ENCODE measurements around the gene CEP72.
"Not testable (repeated sequence)": the region's sequence is repeated elsewhere in the genome, so short reads cannot be mapped to it uniquely, and the experiment has no call there.

CEP72 gene

DNA sequence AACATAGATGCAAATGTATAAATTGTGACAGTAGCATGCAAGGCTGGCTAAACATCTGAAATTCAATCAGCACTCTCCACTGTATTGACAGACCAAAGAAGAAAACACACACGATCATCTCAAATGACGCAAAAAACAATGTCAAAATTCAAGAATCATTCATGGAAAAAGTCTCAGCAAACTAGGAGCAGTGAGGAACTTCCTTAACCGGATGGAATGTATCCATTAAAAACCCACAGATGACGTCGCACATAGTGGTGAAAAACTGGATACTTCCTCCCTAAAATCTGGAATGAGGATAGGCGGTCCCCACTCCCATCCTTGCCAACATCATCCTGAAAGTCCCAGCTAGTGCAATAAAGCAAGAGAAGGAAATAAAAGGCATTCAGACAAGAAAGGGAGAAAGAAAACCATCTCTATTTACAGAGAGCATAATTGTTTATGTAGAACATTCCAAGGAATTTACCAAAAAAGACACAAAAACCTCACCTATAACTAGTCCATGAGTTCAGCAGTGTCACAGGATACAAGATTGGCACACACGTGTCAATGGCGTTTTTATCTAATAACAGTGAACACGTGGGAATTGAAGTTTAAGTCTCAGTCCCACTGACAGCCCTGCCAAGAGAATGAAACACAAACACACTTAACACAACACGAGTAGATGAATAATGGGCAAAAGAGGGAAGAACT, 14.1 kb upstream of the CEP72 start:
- no peak for DNase-seq (ENCODE audit: low read depth in 4 of 4, low spot score in 1 of 4)

DNA sequence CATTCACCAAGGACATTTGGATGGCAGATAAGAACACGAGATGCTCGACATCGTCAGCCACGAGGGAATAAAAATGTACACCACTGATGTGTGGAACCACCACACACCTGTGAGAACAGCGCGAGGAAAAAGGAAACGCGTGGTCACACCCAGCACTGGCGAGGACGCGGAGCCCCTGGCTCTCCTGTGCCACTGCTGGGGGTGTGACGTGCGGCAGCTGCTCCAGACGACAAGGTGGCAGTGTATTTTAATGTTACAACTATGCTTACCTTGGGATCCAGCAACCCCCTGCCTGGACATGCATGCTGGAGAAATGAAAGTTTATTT, 13.6 kb upstream of the CEP72 start:
- no peak for DNase-seq (ENCODE audit: low read depth in 4 of 4, low spot score in 1 of 4)

GRCh38 chr5:600886-601541, 11.1 kb upstream of the CEP72 start:
- DNase-seq (ENCODE audit: low read depth in 4 of 4, low spot score in 1 of 4), result no peak

DNA sequence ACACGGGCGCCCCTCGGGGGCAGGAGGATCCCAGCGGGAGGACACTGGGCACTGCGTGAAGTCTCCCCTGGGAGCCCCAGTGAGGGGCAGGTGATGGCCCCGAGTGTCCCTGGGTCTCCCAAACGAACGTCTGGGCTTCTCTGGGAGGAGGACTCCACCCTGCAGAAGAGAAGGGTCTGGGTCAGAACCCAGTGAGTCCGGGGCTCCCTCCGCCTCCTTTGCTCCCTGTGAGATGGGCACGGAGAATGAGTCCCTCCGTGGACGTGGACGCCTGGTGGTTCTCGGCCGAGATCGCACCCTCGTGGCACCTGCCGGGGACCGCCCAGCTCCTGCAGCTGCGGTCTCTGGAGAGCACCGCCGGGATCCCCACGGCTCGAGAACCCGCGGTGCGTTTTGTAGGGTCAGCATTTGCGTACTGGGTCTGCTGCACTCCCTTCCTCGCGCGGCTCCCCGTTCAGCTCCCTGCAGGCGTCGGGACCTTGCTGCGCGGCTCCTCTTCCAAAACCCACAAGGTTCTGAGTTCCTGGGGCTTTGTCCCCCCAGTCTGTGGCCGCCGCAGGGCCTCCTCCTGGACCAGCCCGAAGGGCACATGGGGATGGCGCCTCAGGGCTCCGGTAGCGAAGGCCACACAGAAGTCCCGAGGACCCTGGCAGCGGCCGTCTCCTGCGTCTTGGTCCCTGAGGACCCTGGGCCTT, 10.2 kb upstream of the CEP72 start:
- DNase-seq (ENCODE audit: low read depth in 4 of 4, low spot score in 1 of 4), result no peak

DNA sequence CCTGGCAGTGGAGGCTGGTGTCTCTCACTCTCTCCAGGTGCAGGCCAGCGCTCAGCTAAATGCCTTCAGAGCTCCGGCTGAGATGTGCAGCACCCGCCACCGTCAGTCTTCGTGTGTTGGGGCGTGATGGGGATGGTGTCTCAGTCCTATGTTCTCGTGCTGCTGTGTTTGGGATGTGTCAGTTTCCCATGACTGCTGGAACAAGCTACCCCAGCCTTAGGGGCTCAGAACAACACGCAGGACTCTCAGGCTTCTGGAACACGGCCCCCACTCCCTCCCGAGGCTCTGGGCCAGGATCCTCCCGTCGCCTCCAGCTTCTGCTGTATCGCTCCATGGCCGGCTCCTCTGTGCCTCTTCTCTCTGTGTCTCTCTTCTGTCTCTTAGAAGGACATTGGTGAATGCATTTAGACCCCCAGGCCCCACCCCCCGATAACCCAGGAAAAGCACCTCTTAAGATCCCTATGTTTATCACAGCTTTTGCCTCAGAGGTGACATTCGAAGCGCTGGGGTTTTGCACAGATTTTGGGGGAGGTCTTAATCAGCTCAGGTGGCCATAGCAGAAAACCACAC, 9.6 kb upstream of the CEP72 start:
- DNase-seq (ENCODE audit: low read depth in 4 of 4, low spot score in 1 of 4), result no peak

- no peak for DNase-seq (ENCODE audit: low read depth in 4 of 4, low spot score in 1 of 4)
Observed at GRCh38 chr5:603081-603998, 8.8 kb upstream of the CEP72 start.

DNA sequence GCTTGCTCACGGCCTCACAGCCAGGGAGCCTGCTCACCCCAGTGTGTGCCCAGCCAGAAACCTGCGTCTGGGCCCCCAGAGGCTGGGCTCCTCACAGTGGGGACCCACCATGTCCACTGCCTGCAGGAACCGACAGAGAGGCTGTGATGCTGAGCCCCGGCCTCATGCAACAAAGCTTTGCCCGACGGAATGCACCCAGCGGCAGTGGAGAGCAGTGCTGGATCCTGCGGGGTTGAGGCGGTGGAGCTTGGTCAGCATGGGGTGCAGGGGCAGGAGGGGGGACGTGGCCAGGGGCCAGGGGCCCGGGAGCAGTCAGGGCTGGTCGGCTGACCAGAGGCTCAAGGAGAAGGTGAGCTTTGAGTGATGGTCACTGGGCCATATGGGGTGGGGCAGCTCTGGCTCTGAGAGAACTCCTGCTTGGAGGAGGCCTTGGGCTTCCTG, 7.7 kb upstream of the CEP72 start:
- no peak for DNase-seq (ENCODE audit: low read depth in 4 of 4, low spot score in 1 of 4)

GRCh38 chr5:605090-605489, 7.0 kb upstream of the CEP72 start:
- not testable (repeated sequence) for DNase-seq (ENCODE audit: low read depth in 4 of 4, low spot score in 1 of 4)

- DNase-seq (ENCODE audit: low read depth in 4 of 4, low spot score in 1 of 4), result no peak
Observed at GRCh38 chr5:606061-606460, 6.1 kb upstream of the CEP72 start.

DNA sequence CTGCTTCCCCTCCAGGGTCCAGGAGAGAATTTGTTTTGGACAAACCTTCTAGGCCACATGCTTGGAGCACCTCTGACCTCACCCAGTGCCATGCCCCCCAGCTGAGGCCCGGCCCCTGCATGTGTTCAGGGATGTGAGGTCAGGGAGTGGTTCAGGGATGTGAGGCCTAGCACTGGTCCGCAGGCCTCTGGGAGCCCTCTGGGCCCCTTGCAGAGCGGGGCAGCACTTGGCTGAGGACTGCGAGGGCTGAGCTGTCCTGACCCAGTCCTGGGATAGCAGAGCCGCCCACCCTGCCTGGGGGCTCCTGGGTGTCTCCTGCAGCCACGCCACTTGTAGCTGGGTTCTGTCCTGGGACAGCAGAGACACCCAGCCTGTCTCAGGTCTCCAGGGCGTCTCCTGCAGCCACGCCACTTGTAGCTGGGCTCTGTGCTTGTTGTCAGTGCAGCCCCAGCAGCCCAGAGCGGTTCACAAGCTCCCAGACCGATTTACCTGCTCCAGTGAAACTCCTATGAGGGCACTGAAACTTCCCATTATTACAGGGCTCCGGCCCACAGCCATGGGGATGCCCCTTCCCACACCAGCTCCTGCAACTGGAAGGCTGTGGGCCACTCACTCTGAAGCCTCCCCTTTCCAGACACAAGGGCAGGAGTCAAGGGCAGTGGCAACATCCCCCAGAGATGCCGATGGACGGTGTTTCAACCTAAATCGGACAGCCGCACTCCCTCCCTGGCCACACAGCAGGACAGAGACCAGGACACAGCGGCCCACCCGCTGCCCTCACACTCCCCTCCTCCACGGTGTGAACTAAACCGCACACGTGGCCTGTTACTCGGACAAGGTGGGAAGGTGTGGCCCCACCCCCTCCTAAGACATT, 5.4 kb upstream of the CEP72 start:
- no peak for DNase-seq (ENCODE audit: low read depth in 4 of 4, low spot score in 1 of 4)

DNA sequence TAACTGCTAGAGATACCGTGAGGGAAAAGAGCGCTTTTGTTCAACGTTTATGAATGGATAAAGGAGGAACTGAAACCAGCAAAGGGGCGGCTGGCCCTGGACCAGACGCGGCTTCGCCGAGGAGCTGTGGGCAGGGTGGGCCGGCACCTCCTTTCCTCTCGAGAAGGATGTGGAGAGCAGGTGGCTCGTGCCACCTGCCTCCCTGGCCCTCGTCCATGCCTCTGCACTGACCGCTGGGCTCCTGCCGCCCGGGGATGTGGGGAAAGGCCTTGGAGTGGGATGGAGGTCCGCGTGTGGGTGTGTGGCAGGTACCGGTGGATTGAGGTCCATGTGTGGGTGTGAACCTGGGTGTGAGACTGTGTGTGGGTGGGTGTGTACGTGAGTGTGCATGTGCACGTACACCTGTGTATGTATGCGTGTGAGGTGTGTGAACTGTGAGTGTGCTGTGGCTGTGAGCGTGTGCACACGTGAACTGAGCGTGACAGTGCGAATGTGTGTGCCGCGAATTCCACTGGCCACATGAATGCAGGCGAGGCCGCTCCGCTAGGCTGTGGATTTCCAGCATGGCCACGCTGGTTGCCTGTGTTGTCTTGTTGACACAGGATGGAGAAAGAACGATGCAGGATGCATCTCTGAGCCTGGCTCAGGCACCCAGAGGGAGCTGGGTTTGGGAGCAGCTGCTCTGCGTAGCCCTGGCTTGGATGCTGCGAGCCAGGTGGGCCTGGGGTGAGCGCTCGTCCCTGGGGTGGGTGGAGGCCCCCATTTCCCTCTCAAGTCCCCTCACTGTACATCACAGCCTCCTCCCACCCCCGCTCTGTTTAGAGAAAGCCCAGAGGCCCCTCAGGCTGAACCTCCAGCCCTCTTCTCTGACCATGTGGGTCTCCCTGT, 4.4 kb upstream of the CEP72 start:
- no peak for DNase-seq (ENCODE audit: low read depth in 4 of 4, low spot score in 1 of 4)

- DNase-seq (ENCODE audit: low read depth in 4 of 4, low spot score in 1 of 4), result no peak
Observed at GRCh38 chr5:608429-609370, 3.4 kb upstream of the CEP72 start.

- DNase-seq (ENCODE audit: low read depth in 4 of 4, low spot score in 1 of 4), result no peak
Observed at GRCh38 chr5:609506-609905, 2.6 kb upstream of the CEP72 start.

DNA sequence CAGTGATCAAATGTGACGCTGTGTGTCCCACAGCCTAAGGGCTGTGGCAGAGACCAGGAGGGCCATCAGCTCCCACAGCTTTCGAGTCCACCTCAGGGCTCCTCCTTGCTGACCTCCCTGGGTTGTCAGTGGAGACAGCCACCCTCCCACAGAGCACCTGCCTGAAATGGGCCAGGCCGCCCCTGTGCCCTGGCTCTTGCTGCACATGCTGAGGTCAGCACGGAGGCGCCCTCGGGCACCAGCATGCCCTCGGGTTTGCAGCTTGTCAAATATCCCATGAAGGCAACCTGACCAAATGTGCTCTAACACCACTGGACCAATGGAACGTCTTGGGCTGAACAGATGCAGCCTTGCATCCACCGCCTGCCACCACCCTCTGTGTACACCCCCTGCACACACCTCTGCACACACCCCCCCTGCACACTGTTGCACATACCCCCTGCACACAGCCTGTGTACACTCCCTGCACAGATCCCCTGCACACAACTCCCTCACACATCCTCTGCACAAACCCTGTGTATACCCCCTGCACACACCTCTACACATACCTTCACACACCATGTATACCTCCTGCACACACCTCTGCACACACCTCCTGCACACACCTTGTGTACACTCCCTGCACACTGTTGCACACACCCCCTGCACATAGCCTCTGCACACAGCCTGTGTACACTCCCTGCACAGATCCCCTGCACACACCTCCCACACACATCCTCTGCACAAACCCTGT, 2.0 kb upstream of the CEP72 start:
- DNase-seq (ENCODE audit: low read depth in 4 of 4, low spot score in 1 of 4), result no peak

- no peak for DNase-seq (ENCODE audit: low read depth in 4 of 4, low spot score in 1 of 4)
Observed at GRCh38 chr5:610744-611730, 1.1 kb upstream of the CEP72 start.

All from stimulated activated CD4-positive, alpha-beta T cell treated with anti-CD3 and anti-CD28 coated beads, Interleukin-1b, Interleukin-23, amount 100 ng/mL, for 24 hours (primary cell).